Measurements from ENCODE around the gene TDG. TPM values are rescaled to one million over a fixed set of nuclear protein-coding genes. Genes with fewer than 3 reads are reported as not detected.
"Not testable (repeated sequence)": the region's sequence is repeated elsewhere in the genome, so short reads cannot be mapped to it uniquely, and the experiment has no call there.

The TDG gene
- total RNA-seq, 1 donor from 2014 or later: 18.4 TPM

DNA sequence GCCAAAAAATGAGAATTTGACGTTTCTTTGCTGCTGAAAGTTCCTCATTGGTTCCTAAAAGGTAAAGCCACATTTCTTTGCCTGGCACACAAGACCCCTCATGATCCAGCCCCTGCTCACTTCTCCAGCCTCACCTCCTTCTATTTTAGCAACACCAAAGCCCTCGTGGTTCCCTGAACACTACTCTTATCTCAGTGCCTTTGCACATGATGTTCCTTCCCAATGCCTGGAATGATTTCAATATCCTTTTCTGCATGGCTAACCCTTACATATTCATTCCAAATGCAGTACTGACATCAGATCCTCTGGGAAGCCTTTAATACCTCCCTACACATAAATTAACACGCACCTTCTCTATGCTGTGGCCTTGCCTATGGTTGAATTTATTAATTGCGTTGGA is 44.4 kb downstream of the TDG start:
- DNase-seq (ENCODE audit: low spot score) (no peak), ATAC-seq (no peak)

DNA sequence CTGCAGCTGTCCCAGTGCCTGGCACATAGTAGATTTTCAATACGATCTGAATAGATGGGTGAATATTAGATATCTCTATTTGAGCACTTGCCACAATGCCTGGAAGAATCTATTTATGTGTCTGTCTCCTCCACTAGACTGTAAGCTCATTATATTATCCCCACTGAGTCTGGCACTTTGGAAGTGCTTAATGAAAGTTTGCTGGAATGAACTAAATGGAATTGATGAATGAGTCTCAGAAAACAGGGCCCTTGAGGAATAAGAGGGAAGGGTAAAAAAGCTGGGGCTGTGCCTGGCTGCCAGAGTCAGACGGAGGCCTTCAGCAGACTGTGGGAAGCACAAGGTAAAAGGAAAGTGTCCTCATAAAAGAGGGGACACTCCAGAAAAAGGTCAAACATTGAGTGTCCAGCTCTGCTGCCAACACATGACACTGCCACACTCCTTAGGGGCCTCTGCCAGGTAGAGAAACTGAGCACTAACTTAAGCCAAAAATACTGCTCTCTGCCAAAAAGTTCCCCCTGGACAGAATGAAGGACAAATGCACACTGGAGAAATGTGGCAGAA is 45.0 kb downstream of the TDG start:
- intact Hi-C loops (cut with DNase I): no loop called here
- ATAC-seq: no peak
- DNase-seq (ENCODE audit: low spot score): no peak

More for the DNA sequence above, 44.4 kb downstream of the TDG start:
- intact Hi-C loops (cut with DNase I): no loop called here

DNA sequence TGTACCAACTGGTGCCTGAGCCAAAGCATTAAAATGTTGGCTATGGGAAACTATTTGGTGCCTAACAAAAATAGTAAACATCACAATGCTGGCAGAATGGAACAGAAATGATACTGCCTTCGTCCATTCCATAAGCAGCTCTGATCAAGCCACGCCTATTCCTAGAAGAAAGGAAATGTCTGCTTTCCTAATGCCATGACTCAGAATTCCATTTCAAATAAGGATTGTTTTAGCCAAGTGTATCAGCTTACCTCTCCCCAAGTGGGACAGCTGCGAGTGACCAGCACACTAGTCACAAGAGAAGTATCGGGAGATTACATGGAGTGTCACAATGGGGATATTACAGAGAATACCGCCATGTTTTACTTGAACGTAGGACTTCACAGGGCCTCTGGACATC is 45.6 kb downstream of the TDG start:
- DNase-seq (ENCODE audit: low spot score) (no peak), ATAC-seq (peak; percentile 55)
- intact Hi-C loops (cut with DNase I): no loop called here

DNA sequence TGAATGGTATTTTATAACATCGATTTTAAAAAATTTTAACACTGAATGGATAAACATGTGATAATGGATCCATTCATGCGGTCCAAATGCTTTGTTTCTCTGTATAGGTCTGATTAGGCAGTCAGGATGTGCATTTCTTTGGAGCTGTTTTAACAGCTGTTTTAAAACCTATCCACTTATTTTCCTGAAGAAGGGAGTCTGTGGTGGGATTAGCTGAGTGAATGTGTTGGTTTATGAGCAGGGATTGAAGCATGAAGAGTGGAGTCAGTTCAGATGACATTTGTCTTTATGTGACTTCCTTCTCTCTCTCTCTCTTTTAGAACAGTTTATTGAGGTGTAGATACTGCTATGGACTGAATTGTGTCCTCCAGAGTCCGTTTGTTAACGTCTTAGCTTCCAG is 46.7 kb downstream of the TDG start:
- intact Hi-C loops (cut with DNase I): no loop called here
- ATAC-seq: no peak
- DNase-seq (ENCODE audit: low spot score): no peak

DNA sequence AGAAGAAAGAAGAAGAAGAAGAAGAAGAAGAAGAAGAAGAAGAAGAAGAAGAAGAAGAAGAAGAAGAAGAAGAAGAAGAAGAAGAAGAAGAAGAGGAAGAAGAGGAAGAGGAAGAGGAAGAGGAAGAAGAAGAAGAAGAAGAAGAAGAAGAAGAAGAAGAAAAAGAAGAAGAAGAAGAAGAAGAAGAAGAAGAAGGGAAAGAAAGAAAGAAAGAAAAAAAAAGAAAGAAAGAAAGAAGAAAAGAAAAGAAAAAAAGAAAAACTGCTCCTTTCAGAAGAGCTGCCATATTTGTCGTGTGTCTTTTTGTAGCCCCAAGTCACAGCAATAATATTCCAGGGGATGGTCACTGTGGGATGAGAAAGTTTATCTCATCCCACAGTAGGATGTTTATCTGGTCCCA is 56.2 kb downstream of the TDG start:
- intact Hi-C loops (cut with DNase I); DNase-seq (ENCODE audit: low spot score); ATAC-seq: not testable (repeated sequence)

DNA sequence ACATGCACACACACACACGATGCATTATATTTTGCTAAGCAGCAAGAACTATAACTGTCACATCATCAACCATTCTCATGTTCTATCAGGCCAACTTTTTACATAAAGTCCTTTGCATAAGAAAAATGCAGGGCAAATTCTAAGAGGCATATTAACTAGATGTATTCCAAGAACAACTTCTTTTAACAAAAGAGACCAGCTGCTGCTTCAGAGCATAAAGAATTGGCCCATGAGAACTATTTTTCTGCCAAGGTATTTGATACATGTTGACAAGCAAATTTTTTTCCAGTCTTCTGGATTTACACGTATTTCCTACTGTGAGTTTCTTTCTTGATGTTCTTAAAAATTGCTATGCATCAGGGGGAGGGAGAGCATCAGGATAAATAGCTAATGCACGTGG is 57.1 kb downstream of the TDG start:
- ATAC-seq (no peak), DNase-seq (ENCODE audit: low spot score) (no peak)
- intact Hi-C loops (cut with DNase I): no loop called here

DNA sequence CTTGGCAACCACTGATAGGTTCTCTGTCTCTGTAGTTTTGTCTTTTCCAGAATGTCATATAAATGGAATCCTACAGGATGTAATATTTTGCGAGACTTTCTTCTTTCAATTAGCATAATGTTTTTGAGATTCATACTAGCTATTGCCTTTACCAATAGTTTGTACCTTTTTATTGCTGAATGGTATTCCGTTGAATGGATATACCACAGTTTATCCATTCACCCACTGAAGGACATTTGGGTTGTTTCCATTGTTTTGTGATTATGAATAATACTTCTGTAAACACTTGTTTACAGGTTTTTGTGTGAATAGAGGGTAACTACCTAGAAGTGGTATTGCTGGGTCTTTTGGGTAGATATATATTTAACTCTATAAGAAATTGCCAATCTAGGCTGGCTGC is 58.0 kb downstream of the TDG start:
- ATAC-seq: no peak
- no peak for DNase-seq (ENCODE audit: low spot score)
- intact Hi-C loops (cut with DNase I): no loop called here

DNA sequence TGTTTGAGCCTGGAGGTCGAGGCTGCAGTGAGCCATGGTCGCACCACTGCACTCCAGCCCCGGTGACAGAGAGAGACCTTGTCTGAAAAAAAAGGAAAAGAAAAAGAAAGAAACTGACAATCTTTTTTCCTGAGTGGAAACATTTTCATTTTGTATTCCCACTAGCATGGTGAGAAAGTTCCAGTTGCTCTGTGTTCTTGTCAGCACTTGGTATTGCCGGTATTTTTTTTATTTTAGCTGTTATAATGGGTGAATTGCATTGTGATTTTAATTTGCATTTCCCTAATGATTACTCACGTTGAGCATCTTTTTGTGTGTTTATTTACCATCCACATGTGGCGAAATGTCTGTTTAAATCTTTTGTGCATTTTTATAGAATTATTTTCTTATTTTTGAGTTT is 58.7 kb downstream of the TDG start:
- ATAC-seq (no peak), DNase-seq (ENCODE audit: low spot score) (no peak)
- intact Hi-C loops (cut with DNase I): no loop called here

DNA sequence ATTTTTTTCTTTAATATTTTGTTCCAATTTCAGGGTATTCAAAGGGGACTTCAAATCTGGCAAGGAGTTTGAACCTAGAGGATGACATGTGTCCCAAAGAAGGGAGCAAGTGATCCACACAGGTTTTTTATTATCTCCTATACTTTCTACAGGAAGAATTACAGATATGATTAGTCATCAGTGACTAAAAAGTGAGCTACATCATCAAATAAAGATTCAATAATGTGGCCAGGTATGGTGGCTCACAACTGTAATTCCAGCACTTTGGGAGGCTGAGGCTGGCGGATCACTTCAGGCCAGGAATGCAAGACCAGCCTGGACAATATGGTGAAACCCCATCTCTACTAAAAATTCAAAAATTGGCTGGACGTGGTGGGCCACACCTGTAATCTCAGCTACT is 60.1 kb downstream of the TDG start:
- intact Hi-C loops (cut with DNase I): no loop called here
- ATAC-seq: no peak
- no peak for DNase-seq (ENCODE audit: low spot score)

DNA sequence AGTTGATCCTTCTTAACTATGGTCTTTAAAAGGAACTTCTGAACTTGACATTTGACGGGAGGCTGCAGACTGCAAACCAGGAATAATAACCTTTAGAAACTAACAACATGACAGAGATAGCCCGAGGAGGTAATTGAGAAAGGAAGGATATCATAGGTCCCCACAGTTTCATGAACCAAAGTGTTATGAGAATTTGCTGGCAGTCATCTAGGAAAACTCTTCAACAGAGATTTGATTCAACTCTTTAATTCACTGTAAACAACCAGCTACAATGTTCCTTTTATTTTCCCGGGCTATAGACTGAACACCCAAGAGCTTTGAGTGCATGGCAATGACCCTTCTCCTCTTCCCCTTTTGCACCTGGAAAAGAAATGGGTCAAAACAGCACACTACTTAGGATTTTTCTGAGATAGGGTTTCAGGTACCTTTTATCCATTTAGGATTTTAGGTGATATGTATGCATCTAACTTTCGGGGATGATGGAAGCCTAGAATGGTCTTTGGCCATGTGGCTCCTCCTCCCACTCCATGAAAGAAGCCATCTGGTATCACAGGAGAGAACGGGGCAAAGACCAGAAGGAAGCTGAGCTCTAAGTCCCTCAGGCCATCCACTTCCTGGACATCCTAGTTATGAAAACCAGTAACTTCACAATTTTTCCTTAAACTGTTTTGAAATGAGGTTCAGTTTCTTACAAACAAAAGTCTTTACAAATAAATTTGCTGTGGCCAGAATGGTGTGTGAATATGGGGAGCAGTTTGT is 61.3 kb downstream of the TDG start:
- intact Hi-C loops (cut with DNase I): no loop called here
- peak; percentile 94 for ATAC-seq
- no peak for DNase-seq (ENCODE audit: low spot score)

DNA sequence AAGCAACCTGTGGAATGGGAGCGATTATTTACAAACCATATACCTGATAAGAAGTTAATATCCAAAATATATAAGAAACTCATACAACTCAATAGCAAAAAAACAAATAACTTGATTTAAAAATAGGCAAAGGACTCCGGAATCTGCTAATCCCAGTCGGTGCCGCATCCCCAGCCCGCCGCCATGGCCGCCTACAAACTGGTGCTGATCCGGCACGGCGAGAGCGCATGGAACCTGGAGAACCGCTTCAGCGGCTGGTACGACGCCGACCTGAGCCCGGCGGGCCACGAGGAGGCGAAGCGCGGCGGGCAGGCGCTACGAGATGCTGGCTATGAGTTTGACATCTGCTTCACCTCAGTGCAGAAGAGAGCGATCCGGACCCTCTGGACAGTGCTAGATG is 64.9 kb downstream of the TDG start:
- ATAC-seq; DNase-seq (ENCODE audit: low spot score); intact Hi-C loops (cut with DNase I): not testable (repeated sequence)

DNA sequence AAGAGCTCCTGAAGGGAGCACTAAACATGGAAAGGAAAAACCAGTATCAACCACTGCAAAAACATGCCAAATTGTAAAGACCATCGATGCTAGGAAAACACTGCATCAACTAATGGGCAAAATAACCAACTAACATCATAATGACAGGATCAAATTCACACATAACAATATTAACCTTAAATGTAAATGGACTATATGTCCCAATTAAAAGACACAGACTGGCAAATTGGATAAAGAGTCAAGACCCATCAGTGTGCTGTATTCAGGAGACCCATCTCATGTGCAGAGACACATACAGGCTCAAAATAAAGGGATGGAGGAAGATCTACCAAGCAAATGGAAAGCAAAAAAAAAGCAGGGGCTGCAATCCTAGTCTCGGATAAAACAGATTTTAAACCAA is 70.5 kb downstream of the TDG start:
- DNase-seq (ENCODE audit: low spot score); intact Hi-C loops (cut with DNase I); ATAC-seq: not testable (repeated sequence)

Other genes starting within 250 kb of the TDG start
- 26.2 TPM for gene NT5DC3, start 124.6 kb upstream of the TDG start, total RNA-seq
- 517 TPM for gene HSP90B1, start 35.5 kb upstream of the TDG start, total RNA-seq
- gene GLT8D2, start 84.3 kb downstream of the TDG start, total RNA-seq: 44.8 TPM
- gene HCFC2, start 98.7 kb downstream of the TDG start, total RNA-seq: 37.2 TPM
- 47.9 TPM for gene NFYB, start 172.3 kb downstream of the TDG start, total RNA-seq
- gene TXNRD1, start 249.9 kb downstream of the TDG start, total RNA-seq: 98.8 TPM